GM12872 (cell line): ENCODE measurements around the gene NSL1.

ENCODE experiments used
- TF ChIP-seq, protein P1 (sequence below): IDR thresholded peaks from 3 replicates; pipeline ENCODE4 v1.5.1; 2011; ENCODE audit warnings: low read depth, mild to moderate bottlenecking, low read length, moderate library complexity; ENCODE audit not compliant: insufficient read depth

Gene NSL1

DNA sequence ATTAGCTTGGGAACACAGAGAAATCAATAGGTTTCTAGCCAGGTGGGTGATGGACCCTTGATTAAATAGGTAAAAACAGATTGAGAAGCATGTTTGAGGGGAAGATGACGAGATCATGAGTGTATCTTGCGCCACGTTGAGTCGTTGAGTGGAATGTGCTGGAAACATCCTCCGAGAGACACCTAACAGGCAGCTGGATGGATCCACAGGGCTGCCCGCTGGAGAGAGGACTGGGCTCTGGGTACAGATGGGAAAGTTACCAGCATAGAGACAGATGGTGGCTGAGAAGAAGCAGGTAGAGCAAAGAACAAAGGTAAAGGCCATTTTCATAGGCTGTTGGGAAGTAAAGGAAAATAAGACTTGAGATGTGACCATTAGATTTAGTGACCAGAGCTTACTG is 107.5 kb downstream of the NSL1 start:
- TF ChIP-seq, protein P1, sequence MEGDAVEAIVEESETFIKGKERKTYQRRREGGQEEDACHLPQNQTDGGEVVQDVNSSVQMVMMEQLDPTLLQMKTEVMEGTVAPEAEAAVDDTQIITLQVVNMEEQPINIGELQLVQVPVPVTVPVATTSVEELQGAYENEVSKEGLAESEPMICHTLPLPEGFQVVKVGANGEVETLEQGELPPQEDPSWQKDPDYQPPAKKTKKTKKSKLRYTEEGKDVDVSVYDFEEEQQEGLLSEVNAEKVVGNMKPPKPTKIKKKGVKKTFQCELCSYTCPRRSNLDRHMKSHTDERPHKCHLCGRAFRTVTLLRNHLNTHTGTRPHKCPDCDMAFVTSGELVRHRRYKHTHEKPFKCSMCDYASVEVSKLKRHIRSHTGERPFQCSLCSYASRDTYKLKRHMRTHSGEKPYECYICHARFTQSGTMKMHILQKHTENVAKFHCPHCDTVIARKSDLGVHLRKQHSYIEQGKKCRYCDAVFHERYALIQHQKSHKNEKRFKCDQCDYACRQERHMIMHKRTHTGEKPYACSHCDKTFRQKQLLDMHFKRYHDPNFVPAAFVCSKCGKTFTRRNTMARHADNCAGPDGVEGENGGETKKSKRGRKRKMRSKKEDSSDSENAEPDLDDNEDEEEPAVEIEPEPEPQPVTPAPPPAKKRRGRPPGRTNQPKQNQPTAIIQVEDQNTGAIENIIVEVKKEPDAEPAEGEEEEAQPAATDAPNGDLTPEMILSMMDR: no peak

DNA sequence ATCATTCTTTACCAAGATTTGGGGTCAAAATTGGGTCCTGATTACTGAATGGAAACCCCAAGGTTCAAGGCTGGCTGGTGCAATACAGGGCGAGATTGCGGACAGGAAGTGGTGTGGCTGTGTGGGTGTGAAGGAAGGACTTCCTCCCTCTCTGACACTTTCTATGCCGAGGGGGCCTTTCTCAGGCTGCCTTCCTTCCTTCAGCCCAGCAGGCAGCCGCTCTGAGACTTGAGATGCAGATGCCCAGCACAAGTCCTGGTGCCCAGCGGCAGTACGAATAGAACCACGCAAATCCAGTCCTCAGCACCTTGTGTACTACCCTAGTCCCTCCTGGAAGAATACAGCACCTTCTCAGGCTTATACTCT is 108.2 kb downstream of the NSL1 start:
- TF ChIP-seq, protein P1: no peak

DNA sequence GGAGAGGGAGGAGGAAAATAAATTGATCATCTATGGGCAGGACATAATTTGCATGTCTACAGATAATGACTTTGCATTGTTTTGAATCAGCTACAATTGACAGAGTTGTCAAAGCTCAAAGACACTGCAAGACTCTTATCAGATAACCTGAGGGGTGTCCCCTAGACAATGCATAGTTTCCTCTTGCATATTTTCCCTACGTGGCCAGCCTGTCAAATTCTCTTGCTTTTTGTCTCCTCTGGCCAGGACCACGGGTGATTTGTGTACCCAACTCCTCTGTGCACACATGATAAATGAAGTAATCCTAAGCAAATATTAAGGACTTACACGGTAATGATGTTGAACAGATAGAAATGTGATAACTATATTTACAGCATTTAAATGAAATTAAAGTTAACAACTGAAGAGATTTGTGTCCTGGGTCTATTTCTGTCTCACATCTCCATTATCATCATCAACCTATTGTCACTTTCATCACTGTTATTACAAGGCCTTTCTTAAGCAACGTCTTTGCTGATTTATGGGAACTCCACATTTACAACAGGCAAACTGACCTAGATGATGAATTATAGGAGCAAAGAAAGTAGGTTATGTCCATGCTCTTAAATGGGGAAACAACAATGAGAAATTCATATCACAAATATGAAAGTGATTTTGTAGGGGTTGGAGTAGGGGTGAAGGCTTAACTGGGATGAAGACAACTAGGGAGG is 110.7 kb downstream of the NSL1 start:
- TF ChIP-seq, protein P1: no peak

DNA sequence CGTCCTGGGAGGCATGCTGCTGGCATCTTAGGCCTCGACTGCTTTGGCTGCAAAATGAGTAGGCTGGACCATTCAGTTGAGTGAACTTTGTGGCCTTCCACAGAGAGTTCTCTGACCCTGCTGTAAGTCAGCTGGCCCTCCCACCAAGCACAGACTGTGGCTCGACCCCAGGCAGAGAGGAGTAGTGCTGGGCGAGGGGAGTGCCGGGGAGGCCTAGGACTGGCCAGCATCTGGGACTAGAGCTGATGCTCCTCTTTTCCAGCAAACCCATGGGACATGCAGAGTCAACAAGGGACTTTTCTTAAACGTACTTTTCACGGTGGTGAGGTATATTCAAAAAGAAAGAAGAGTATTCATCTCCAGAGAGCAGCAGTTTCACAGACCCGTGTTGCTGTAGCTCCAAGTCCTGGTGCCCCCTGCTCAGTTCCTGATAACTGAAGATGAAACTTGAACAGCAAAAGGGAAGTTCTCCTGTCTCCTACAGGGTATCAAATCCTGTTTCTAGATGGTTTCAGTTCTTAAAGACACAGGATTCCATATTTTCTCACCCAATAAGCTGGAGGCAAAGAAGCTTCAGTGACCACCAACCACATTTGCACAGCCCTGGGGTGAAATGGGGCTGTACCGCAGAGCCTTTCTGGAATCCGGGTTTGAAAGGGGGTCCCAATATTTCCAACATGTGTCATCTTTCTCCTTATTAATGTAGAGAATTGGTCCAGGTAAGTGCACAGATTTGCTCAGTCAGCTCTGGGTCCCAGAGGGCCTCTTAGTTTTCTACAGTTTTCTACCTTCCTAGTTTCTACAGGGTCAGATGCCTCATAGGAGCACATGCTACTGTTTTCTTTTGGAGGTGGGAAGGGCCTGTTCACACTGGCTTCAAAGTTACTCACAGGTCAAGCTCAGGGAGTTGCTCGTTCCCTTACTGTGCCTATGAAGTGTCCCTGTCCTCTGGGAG is 112.8 kb downstream of the NSL1 start:
- TF ChIP-seq, protein P1: no peak

DNA sequence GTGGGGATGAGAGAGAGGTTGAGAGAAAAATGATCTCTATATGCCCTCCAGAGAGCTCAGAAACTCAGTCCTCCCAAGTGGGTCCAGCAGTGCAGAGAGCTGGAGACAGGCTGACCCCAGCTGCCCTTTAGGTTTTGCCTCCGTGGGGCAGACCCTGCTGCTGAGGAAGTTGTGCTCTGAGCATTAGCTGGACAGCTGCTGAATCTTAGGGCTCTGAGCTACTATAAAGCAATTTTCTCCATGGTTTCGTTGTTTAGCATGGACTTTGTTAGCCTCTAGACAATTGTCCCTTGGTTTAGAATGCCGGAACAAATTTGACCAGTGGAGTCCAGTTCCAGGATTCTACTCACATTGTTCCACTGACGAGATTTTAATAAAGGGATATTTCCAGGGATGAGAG is 114.0 kb downstream of the NSL1 start:
- TF ChIP-seq, protein P1: no peak

DNA sequence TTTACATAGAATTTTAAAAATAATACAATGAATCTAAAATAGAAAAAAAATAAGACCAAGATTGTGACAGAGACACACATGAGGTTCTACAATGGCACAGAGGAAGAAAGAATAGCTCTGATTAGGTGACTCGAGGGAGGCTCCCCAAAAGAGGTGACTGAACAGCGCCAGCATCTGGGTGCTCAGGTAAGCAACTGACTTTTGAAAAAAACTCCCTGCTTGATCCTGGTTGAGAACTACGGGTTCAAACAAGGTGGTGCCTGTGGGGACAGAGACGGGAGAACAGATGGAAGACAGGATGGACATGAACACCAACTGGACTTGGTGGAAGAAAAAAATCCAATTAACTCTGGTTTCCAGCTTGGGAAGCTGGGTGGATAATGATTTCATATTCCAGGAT is 114.4 kb downstream of the NSL1 start:
- TF ChIP-seq, protein P1: peak; percentile 29; the same call in 2 of the 3 replicates
